NCI-H128 (cell line): ENCODE results near the gene CNTN1.

ENCODE experiments used
- DNase-seq: peaks from one replicate; lab custom pipeline; 2025; ENCODE audit not compliant: unreplicated experiment; lab: John Stamatoyannopoulos, UW

The CNTN1 gene

GRCh38 chr12:40957417-40957816, 265.2 kb downstream of the CNTN1 start:
- DNase-seq: no peak

- no peak for DNase-seq
These were observed 266.8 kb downstream of the CNTN1 start for GRCh38 chr12:40959041-40959440.

GRCh38 chr12:40963751-40964150, 271.5 kb downstream of the CNTN1 start:
- no peak for DNase-seq

- DNase-seq: no peak
These were observed 277.6 kb downstream of the CNTN1 start for GRCh38 chr12:40969796-40970195.

- no peak for DNase-seq
These were observed 278.2 kb downstream of the CNTN1 start for GRCh38 chr12:40970320-40970907.

- DNase-seq: no peak
These were observed 279.7 kb downstream of the CNTN1 start for GRCh38 chr12:40971911-40972310.

GRCh38 chr12:40976546-40976945, 284.3 kb downstream of the CNTN1 start:
- DNase-seq: no peak

GRCh38 chr12:40980427-40980961, 288.3 kb downstream of the CNTN1 start:
- no peak for DNase-seq

GRCh38 chr12:40986001-40986400, 293.8 kb downstream of the CNTN1 start:
- no peak for DNase-seq

- DNase-seq: no peak
These were observed 296.1 kb downstream of the CNTN1 start for GRCh38 chr12:40988355-40988754.

- DNase-seq: no peak
These were observed 296.6 kb downstream of the CNTN1 start for GRCh38 chr12:40988824-40989223.

- no peak for DNase-seq
These were observed 297.5 kb downstream of the CNTN1 start for GRCh38 chr12:40989785-40990184.

- DNase-seq: no peak
These were observed 299.9 kb downstream of the CNTN1 start for GRCh38 chr12:40992158-40992557.

GRCh38 chr12:40992674-40993073, 300.4 kb downstream of the CNTN1 start:
- DNase-seq: no peak

GRCh38 chr12:40993158-40993557, 300.9 kb downstream of the CNTN1 start:
- DNase-seq: no peak

GRCh38 chr12:40996091-40996490, 303.9 kb downstream of the CNTN1 start:
- no peak for DNase-seq

GRCh38 chr12:40999210-40999609, 307.0 kb downstream of the CNTN1 start:
- no peak for DNase-seq

GRCh38 chr12:41008472-41008871, 316.2 kb downstream of the CNTN1 start:
- no peak for DNase-seq

- no peak for DNase-seq
These were observed 319.7 kb downstream of the CNTN1 start for GRCh38 chr12:41011939-41012338.

- no peak for DNase-seq
These were observed 321.8 kb downstream of the CNTN1 start for GRCh38 chr12:41013881-41014642.

- no peak for DNase-seq
These were observed 322.4 kb downstream of the CNTN1 start for GRCh38 chr12:41014643-41015020.

GRCh38 chr12:41018010-41018409, 325.8 kb downstream of the CNTN1 start:
- no peak for DNase-seq

- no peak for DNase-seq
These were observed 327.2 kb downstream of the CNTN1 start for GRCh38 chr12:41019461-41019860.
